GM12878 (cell line): ENCODE data around the gene PHACTR1. TPM values are rescaled to one million over a fixed set of nuclear protein-coding genes. Genes with fewer than 3 reads are reported as not detected.

ENCODE experiments used
- ATAC-seq: fragments of 200-7000 bp; cut with Tn5 transposase; 3 replicates; pipeline ENCODE4 v1.9.1; 2020; ENCODE audit warnings: mild to moderate bottlenecking, moderate library complexity
- BruUV-seq: library from RNA; stranded (reverse); fragments of 400-500 nt; replicated peaks from 2 replicates; lab custom pipeline; 2021; lab: Mats Ljungman, UMichigan
- CTCF ChIA-PET: fragments of 300-600 bp; sonication (Branson Sonifier 250); formaldehyde crosslinking; extraction: SDS; loops from one replicate; lab custom pipeline; 2021; ENCODE audit warnings: inconsistent platforms; lab: Yijun Ruan, JAX
- POLR2A ChIA-PET: fragments of 350-600 bp; formaldehyde crosslinking; extraction: SDS; loops from one replicate; lab custom pipeline; 2021; ENCODE audit warnings: inconsistent platforms; lab: Charles Lee
- RAD21 ChIA-PET: fragments of 300-600 bp; sonication (Branson Sonifier 250); formaldehyde crosslinking; loops from one replicate; lab custom pipeline; 2023; ENCODE audit warnings: antibody characterized with exemption; ENCODE audit not compliant: unreplicated experiment; lab: Charles Lee
- SMC1A ChIA-PET: fragments of 300-600 bp; sonication (Branson Sonifier 250); formaldehyde crosslinking; loops from one replicate; lab custom pipeline; 2023; ENCODE audit not compliant: unreplicated experiment, uncharacterized antibody; lab: Charles Lee
- DNase-seq: peaks from one replicate; pipeline ENCODE4 v3.0.0-alpha.2; 2011; ENCODE audit warnings: low read depth, low spot score
- FAIRE-seq: peaks from 3 replicates; lab custom pipeline; 2011; peaks lifted over from hg19 to GRCh38; lab: Jason Lieb, UNC
- H2AFZ ChIP-seq: 2 replicates; pipeline ENCODE4 v1.6.0; 2011; ENCODE audit warnings: low read depth, low read length, control low read depth; ENCODE audit not compliant: control insufficient read depth
- H3K27ac ChIP-seq: 2 replicates; pipeline ENCODE4 v1.5.1; 2011; ENCODE audit warnings: control low read depth; ENCODE audit not compliant: control insufficient read depth, insufficient read depth
- H3K27me3 ChIP-seq, 2 experiments: replicated peaks in 1 of 2; 2 replicates each; pipeline versions ENCODE4 v1.6.0 to v1.6.1; 2011; ENCODE audit warnings: low read length in 1 of 2; ENCODE audit not compliant: control insufficient read depth in 2 of 2, insufficient read depth in 2 of 2
- H3K36me3 ChIP-seq, 2 experiments: 2 replicates each; pipeline ENCODE4 v1.5.1; 2011; ENCODE audit warnings: low read length in 1 of 2; ENCODE audit not compliant: control insufficient read depth in 2 of 2, insufficient read depth in 2 of 2
- H3K4me1 ChIP-seq: 2 replicates; pipeline ENCODE4 v1.6.1; 2011; ENCODE audit warnings: mild to moderate bottlenecking, low read length, moderate library complexity, mixed read lengths; ENCODE audit not compliant: control insufficient read depth, insufficient read depth
- H3K4me2 ChIP-seq: 2 replicates; pipeline ENCODE4 v1.6.0; 2011; ENCODE audit warnings: control low read depth; ENCODE audit not compliant: control insufficient read depth, insufficient read depth
- H3K4me3 ChIP-seq: fragments of 200-600 bp; sonication (generic); 2 replicates; pipeline ENCODE4 v1.5.1; 2016
- H3K79me2 ChIP-seq: 2 replicates; pipeline ENCODE4 v1.6.0; 2011; ENCODE audit warnings: low read length; ENCODE audit not compliant: control insufficient read depth, insufficient read depth
- H3K9ac ChIP-seq: 2 replicates; pipeline ENCODE4 v1.8.0; 2011; ENCODE audit warnings: low read length, control low read depth, mixed read lengths; ENCODE audit not compliant: control insufficient read depth, insufficient read depth
- H3K9me3 ChIP-seq: replicated peaks from 3 replicates; pipeline ENCODE4 v1.5.1; 2011; ENCODE audit warnings: mild to moderate bottlenecking, low read length; ENCODE audit not compliant: control insufficient read depth, insufficient read depth
- H4K20me1 ChIP-seq: 2 replicates; pipeline ENCODE4 v1.6.0; 2011; ENCODE audit not compliant: control insufficient read depth, insufficient read depth
- CEBPZ ChIP-seq: fragments of 150-350 bp; IDR thresholded peaks from 2 replicates; pipeline ENCODE4 v1.6.1; 2016; ENCODE audit warnings: low read depth, low read length
- HDAC6 ChIP-seq: fragments of 200-600 bp; sonication (generic); IDR thresholded peaks from one replicate; pipeline ENCODE4 v1.8.0; 2017; ENCODE audit warnings: antibody characterized with exemption; ENCODE audit not compliant: unreplicated experiment
- NFYA ChIP-seq: IDR thresholded peaks from 2 replicates; pipeline ENCODE4 v1.6.1; 2011; ENCODE audit warnings: low read depth, mild to moderate bottlenecking, low read length, improper control_type of control experiment, borderline replicate concordance
- RAD21 ChIP-seq: IDR thresholded peaks from 2 replicates; pipeline ENCODE4 v1.6.1; 2011; ENCODE audit warnings: mild to moderate bottlenecking, low read depth, low read length, moderate library complexity; ENCODE audit not compliant: insufficient read depth
- RAD51 ChIP-seq: fragments of 450-650 bp; IDR thresholded peaks from 2 replicates; pipeline ENCODE4 v1.6.1; 2016; ENCODE audit warnings: moderate library complexity, mild to moderate bottlenecking, inconsistent platforms
- SUZ12 ChIP-seq: fragments of 200-600 bp; sonication (generic); IDR thresholded peaks from one replicate; pipeline ENCODE4 v1.6.1; 2018; ENCODE audit warnings: antibody characterized with exemption, mild to moderate bottlenecking; ENCODE audit not compliant: unreplicated experiment
- TARDBP ChIP-seq: IDR thresholded peaks from 2 replicates; pipeline ENCODE4 v1.6.1; 2016; ENCODE audit warnings: borderline replicate concordance
- ZBTB33 ChIP-seq: fragments of 450-650 bp; IDR thresholded peaks from 2 replicates; pipeline ENCODE4 v1.6.1; 2017; ENCODE audit warnings: mild to moderate bottlenecking
- WGBS: methylation state at CpG from one replicate; pipeline ENCODE4 v1.1.6; 2016; ENCODE audit warnings: low lambda C conversion rate; ENCODE audit not compliant: insufficient replicate concordance, insufficient coverage; ENCODE audit errors: missing lambda C conversion rate; 5-methylcytosine and 5-hydroxymethylcytosine counted together
- in situ Hi-C: fragments of 300-500 bp; cut with MboI; formaldehyde crosslinking; loops from 9 replicates; pipeline ENCODE4 v1.14.3; 2018; ENCODE audit warnings: mixed read lengths
- intact Hi-C: fragments of 100-400 bp; cut with micrococcal nuclease; formaldehyde crosslinking; loops from one replicate; pipeline ENCODE4 v1.14.2; 2022; ENCODE audit not compliant: unreplicated experiment
- polyA plus RNA-seq, 11 experiments: library from polyadenylated mRNA; depleted of rRNA in 4 of 11; unstranded in 6 of 11; stranded (reverse) in 5 of 11; fragments of >200 nt; fragmentation: Nextera tagmentation in 4 of 11; fragmentation: Illumina TruSeq in 1 of 11; extraction: Ambion mirVana in 4 of 11; extraction: Trizol in 1 of 11; gene quantifications; 1 replicate in 1 of 11; 2 replicates in 10 of 11; pipeline versions ENCODE4 v1.2.1 to v1.2.3, GENCODE V29; 2011 to 2016; ENCODE audit warnings: inconsistent platforms in 2 of 11, missing spikeins in 2 of 11, low read depth in 1 of 11
- total RNA-seq, 4 experiments: library from RNA; depleted of rRNA in 3 of 4; stranded (reverse); fragments of >200 nt in 3 of 4; fragmentation: Illumina TruSeq in 1 of 4; extraction: Trizol in 1 of 4; gene quantifications; 2 replicates each; pipeline versions ENCODE4 v1.2.1 to v1.2.3, GENCODE V29; 2013 to 2021

PHACTR1 gene
- total and polyA plus RNA-seq, 10 of the 15 experiments (the other 5 are each of a cell fraction or from before 2014, with no cell fraction given) = 34.2 to 94.6 (median 62.3) TPM

GRCh38 chr6:12956991-12957320 lies 240.4 kb downstream of the PHACTR1 start:
- ChIA-PET SMC1A (interaction anchor here (0.5 kb wide), 1 partner anchor 587 kb away, joined by 3 read pairs; no protein-coding TSS in a partner anchor), CTCF (no interaction called here), POLR2A (no interaction called here), RAD21 (no interaction called here)
- H4K20me1 ChIP-seq = no peaks in the 10 kb centered on the region
- H3K27ac ChIP-seq = no peak overlapping the region
- no TSS peak for BruUV-seq
- DNase-seq (no peak), FAIRE-seq (no peak), ATAC-seq (no peak)
- H3K4me2 ChIP-seq = peak overlapping the region; percentile 85
- in situ Hi-C loops = no loop called here
- no peaks in the 10 kb centered on the region for H3K4me1 ChIP-seq
- intact Hi-C loops = no loop called here
- H3K9ac ChIP-seq = no peak overlapping the region
- H3K27me3 ChIP-seq = peaks cover 2 to 23% of the 10 kb centered on the region in 2 experiments; a peak in 3 of 4 replicates
- peak overlapping the region; percentile 68 for H3K4me3 ChIP-seq
- no peaks in the 10 kb centered on the region for H3K36me3 ChIP-seq
- peak overlapping the region; percentile 45; the same call in 1 of the 2 replicates for H2AFZ ChIP-seq
- no peaks in the 10 kb centered on the region for H3K9me3 ChIP-seq
- no peak for TF ChIP-seq CEBPZ
- WGBS = 0% methylated on average over 2 of the region's 6 CpGs
- H3K79me2 ChIP-seq = no peaks in the 10 kb centered on the region

- POLR2A ChIA-PET = no interaction called here
- RAD21 ChIA-PET = no interaction called here
- CTCF ChIA-PET = no interaction called here
- SMC1A ChIA-PET = interaction anchor here (0.5 to 1.1 kb wide), 3 partner anchors 10 to 588 kb away, joined by 3 to 4 read pairs (median 3); no protein-coding TSS in a partner anchor
- Histone ChIP-seq H3K4me3 (peak overlapping the region; percentile 68), H2AFZ (peak overlapping the region; percentile 45; the same call in 1 of the 2 replicates), H3K36me3 (no peaks in the 10 kb centered on the region), H3K9ac (no peak overlapping the region), H3K4me1 (no peaks in the 10 kb centered on the region), H4K20me1 (no peaks in the 10 kb centered on the region), H3K27me3 (peaks cover 2 to 23% of the 10 kb centered on the region in 2 experiments; a peak in 3 of 4 replicates), H3K79me2 (no peaks in the 10 kb centered on the region), H3K27ac (no peak overlapping the region), H3K9me3 (no peaks in the 10 kb centered on the region), H3K4me2 (peak overlapping the region; percentile 85)
- in situ Hi-C loops = no loop called here
- DNase-seq (no peak), ATAC-seq (peak; percentile 68), FAIRE-seq (no peak)
- intact Hi-C loops = no loop called here
- no TSS peak for BruUV-seq
- 8% methylated on average over 24 of the region's 24 CpGs for WGBS
- TF ChIP-seq RAD51 = no peak
- no peak for TF ChIP-seq SUZ12
- no peak for TF ChIP-seq HDAC6
- no peak for TF ChIP-seq ZBTB33
- TF ChIP-seq NFYA = no peak
- no peak for TF ChIP-seq TARDBP
- TF ChIP-seq RAD21 = 0 out of 2 replicates have a peak, but pooled peaks have one; percentile 13
Observed at GRCh38 chr6:12957321-12958051, 240.9 kb downstream of the PHACTR1 start.
